ENCODE measurements around the gene C1orf35.

Gene C1orf35

GRCh38 chr1:228079601-228080263 is 23.4 kb downstream of the C1orf35 start:
- DNase-seq (ENCODE audit: low read depth in 4 of 4, low spot score in 1 of 4), result no peak

DNA sequence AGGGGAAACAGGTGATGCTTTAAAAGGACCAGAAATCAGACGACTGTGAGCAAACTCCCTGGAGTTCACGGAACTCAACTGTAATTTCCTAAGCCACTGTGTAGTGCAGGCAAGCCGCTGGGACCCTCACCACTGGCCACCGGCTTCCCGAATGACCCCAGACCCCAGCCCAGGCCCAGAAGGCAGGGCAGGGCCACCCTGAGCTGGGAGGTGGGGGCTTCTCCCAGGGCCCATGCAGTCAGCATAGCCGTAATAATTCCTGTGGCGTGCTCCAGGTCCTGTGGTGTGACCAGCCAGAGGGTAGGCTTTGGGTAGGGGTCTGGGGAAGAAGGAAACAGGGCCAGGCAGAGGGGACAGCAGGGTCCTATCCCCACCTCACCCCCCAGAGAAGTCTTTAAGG is 24.1 kb downstream of the C1orf35 start:
- no peak for DNase-seq (ENCODE audit: low read depth in 4 of 4, low spot score in 1 of 4)

GRCh38 chr1:228077565-228078330 is 25.4 kb downstream of the C1orf35 start:
- no peak for DNase-seq (ENCODE audit: low read depth in 4 of 4, low spot score in 1 of 4)

DNA sequence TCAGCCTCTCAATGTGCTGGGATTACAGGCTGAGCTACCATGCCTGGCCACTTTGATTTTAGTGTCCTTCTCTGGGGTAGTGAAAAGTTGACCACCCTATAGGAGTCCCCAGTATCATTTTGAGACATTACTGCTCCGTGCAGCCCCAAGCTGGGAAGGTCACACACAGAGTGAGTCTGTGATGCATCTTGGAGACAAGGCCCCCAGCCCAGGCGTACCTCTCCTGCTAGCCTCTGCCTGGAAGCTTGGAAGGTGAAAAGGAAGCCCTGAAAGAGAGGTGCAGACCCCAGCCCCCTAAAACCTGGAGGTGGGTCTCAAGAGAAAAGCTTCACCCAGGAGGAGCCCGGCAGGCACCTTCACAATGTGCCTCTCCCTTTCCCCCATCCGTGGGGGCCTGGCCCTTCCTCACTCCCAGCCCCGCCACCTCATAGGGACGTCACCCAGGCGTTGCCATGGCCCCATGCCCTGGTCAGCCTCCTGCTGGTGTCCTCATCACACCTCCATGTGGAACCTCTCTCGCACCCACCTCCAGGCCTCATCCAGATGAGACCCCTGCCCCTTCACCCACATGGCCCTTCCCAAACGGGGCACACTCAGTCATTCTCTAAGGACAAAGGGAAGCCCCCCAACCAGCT is 26.2 kb downstream of the C1orf35 start:
- DNase-seq (ENCODE audit: low read depth in 4 of 4, low spot score in 1 of 4), result no peak

GRCh38 chr1:228075801-228076271 is 27.3 kb downstream of the C1orf35 start:
- no peak for DNase-seq (ENCODE audit: low read depth in 4 of 4, low spot score in 1 of 4)

DNA sequence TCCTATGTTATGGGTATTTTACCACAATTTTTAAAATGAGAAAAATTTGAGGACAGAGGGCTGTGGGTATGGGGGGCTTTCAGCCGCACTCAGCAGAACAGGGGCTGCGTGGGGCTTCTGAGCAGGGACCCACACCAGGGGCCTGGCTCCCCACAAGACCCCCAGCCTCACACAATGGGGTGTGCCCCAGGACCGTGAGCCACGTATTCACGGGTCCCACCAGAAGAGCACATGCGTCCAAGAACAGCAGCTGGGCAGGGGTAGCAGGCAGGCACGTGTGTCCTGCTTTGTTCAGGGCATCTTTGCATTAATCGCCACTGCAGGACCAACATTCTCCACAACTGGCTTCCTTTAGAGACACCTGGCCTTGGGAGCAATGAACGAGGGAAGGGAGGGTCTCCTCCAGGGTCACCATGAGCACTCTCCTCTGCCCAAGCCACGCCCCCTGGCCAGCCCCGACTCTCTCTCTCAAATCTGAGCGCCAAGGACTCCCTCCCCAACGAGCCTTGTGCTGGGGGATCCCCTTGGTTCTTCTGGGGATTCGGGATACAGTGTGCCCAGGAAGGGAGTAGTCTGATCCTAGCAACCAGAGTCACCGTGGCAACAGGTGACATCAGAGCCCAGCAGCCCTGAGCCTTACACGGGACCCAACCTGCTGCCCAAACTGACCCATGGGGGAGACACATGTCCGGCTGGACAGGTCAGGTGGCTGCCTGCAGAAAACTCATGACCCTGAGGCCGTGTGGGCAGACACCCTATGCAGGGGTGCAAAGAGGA is 28.0 kb downstream of the C1orf35 start:
- DNase-seq (ENCODE audit: low read depth in 4 of 4, low spot score in 1 of 4), result no peak

DNA sequence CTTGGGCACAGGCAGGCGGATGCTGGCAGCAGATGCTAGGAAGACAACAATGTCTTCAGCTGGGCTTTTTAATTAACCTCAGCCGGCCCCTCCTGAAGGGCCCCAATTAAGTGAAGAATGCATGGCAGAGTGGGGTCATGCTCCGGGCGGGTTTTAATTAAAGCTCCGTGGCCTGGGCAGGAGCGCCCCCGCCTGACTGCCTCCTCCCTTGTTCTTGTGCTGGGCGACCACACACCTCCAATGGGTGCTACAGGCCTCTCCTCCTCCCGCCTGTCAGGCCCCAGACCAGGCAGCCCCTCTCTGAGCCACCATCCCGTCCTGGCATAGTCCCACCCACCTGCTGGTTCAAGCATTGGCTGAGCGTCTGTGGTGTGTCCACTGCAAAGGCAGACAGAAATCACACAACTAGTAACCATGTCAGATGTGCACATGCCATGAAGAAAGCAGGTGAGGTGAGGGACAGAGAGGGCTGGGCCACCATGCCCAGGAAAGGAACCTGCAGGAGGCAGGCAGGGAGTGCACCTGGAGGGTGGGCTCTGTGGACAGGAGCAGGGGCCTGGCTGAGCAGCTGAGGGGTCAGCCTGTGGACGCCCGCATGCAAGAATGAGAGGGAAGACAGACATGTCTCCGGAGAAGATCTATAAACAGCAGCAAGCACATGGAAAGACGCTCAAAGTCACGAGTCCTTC is 29.1 kb downstream of the C1orf35 start:
- DNase-seq (ENCODE audit: low read depth in 4 of 4, low spot score in 1 of 4), result no peak

GRCh38 chr1:228073061-228073856 is 29.9 kb downstream of the C1orf35 start:
- no peak for DNase-seq (ENCODE audit: low read depth in 4 of 4, low spot score in 1 of 4)

DNA sequence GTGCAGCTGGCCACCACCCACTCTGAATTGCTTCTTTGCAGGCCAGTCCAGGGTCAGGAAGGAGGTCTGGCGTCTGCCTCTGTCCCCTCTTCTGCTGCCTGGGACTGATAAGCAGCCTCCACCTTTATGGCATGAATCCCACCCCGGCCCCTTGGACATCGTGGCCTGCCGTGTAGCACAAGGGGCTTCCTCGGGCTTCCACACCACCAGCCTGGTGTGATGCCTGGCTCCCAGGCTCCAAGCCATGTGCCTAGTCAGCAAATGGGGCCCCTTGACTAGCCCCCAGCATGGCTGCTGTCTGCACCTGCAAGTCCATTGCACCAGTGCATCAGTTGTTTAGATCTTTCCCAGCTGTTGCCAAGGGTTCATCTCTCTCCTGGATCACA is 30.5 kb downstream of the C1orf35 start:
- no peak for DNase-seq (ENCODE audit: low read depth in 4 of 4, low spot score in 1 of 4)

DNA sequence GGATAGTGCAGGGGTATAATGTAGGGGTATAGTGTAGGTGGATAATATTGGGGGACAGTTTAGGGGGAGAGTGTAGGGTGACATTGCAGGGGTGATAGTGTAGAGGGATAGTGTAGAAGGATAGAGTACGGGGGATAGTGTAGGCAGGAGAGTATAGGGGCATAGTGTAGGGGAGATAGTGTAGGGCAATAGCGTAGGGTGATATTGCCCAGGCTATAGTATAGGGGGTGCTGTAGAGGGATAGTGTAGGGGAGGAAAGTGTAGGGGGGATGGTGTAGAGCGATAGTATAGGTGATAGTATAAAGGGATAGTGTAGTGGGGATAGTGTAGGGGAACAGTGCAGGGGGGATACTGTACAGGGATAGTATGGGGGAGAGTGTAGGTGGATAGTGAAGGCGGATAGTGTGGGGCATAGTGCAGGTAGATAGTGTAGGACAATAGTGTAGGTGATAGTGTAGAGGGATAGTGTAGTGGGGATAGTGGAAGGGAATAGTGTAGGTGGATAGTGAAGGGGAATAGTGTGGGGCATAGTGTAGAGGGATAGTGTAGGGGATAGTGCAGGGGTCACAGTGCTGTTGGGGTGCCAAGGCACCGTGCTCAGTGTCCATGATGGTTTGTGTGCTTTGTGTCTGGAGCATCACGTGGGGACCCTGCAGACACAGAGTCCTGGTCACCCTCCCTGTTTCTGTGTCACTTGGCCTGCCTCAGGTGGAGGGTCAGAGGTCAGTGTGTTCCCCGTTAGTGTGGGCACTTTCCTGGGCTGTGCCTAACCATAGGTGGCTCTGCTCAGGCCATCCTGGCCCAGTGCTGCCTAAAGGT is 31.1 kb downstream of the C1orf35 start:
- DNase-seq (ENCODE audit: low read depth in 4 of 4, low spot score in 1 of 4), result no peak

DNA sequence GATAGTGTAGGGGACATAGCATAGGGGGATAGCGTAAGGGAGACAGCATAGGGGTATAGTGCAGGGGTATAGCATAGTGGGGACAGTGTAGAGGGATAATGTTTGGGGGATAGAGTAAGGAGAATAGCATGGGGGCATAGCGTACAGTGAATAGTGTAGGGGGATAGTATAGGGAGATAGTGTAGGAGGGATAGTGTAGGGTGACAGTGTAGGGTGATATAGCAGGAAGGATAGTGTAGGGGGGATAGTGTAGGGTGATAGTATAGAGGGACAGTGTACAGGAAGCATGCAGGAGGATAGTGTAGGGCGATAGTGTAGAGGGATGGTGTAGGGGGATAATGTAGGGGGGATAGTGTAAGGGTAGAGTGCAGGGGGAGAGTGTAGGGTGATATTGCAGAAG is 32.3 kb downstream of the C1orf35 start:
- no peak for DNase-seq (ENCODE audit: low read depth in 4 of 4, low spot score in 1 of 4)

DNA sequence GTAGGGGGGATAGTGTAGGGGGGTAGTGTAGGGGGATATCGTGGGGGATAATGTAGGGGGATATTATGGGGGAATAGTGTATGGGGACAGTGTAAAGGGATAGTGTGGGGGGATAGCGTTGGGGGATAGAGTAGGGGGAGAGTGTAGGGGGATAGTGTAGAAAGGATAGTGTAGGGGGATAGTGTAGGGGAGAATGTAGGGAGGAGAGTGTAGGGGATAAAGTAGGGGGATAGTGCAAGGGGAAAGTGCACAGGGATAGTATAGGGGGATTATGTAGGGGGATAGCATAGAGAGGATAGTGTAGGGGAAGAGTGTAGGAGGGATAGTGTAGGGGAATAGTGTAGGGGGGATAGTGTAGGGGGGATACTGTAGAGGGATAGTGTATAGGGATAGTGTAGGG is 33.0 kb downstream of the C1orf35 start:
- no peak for DNase-seq (ENCODE audit: low read depth in 4 of 4, low spot score in 1 of 4)

DNA sequence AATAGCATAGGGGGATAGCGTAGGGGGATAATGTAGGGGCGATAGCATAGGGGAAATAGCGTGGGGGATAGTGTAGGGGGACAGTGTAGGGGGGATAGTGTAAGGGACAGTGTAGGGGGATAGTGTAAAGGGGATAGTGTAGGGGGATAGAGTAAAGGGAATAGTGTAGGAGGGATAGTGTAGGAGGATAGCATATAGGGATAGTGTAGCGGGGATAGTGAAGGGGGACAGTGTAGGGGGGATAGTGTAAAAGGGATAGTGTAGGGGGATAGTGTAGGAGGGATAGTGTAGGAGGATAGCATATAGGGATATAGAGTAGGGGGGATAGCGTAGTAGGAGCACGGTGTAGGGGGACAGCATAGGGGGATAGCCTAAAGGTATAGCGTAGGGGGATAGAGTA is 34.8 kb downstream of the C1orf35 start:
- no peak for DNase-seq (ENCODE audit: low read depth in 4 of 4, low spot score in 1 of 4)

- no peak for DNase-seq (ENCODE audit: low read depth in 4 of 4, low spot score in 1 of 4)
Observed at GRCh38 chr1:228066891-228067654, 36.1 kb downstream of the C1orf35 start.

GRCh38 chr1:228066416-228066815 is 36.7 kb downstream of the C1orf35 start:
- DNase-seq (ENCODE audit: low read depth in 4 of 4, low spot score in 1 of 4), result no peak

DNA sequence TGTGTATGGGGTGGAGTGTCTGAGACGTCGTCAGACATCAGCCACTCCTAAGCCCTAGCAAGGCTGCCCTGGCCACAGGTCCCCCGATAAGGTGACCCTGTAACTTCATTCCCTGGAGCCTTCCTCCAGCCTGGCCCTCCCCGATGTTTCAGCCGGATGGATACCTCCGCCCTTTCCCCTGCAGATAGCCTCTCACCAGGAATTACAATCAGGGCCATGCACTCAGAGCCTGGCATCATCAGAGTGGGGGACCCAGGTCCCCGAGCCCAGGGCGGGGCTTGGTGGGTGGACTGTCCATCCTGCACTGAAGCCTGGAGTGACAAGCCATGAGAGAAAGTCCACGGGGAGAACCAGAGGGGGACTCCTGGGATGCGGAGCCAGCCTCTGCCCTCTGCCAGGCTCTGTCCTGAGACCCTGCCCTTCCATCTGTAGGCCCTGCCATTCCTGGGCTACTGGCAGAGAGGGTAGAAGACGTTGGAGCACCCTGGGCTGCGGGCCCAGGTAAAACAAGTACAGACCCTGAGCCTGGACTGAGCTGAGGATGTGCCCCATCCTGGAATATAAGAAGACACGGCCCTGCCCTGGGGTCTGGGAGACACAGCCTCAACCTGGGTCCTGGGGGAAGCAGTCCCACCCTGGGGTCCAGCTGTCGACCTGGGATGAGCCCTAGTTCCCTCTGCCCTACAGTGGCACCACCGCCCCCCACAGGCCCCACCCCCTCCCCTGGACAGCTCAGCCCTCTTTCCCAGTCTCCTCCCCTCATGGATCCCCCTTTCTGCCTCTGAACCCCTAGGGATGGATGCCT is 37.4 kb downstream of the C1orf35 start:
- no peak for DNase-seq (ENCODE audit: low read depth in 4 of 4, low spot score in 1 of 4)

- DNase-seq (ENCODE audit: low read depth in 4 of 4, low spot score in 1 of 4), result no peak
Observed at GRCh38 chr1:228064741-228065542, 38.2 kb downstream of the C1orf35 start.

Data from stimulated activated CD4-positive, alpha-beta T cell treated with anti-CD3 and anti-CD28 coated beads, Interleukin-1b, Interleukin-23, amount 100 ng/mL, for 24 hours (primary cell).